Cardiac fibroblast (primary cell): ENCODE measurements around the gene MED14.

ENCODE experiments used
- DNase-seq, 2 donors: peaks; one replicate each; pipeline versions ENCODE4 v3.0.0 to v3.0.0-alpha.2; 2010; ENCODE audit warnings: low read depth in 2 of 2
- H3K4me3 ChIP-seq, 2 donors: replicated peaks in 1 of 2; 1 replicate in 1 of 2; 2 replicates in 1 of 2; pipeline ENCODE4 v1.5.1; 2011; ENCODE audit warnings: low read depth in 2 of 2, low read length in 2 of 2, mild to moderate bottlenecking in 2 of 2, moderate library complexity in 1 of 2
- TF ChIP-seq, protein P1 (sequence below): IDR thresholded peaks from one replicate; pipeline ENCODE4 v1.5.1; 2011; ENCODE audit warnings: low read depth, mild to moderate bottlenecking, low read length, inconsistent platforms

The MED14 gene

DNA sequence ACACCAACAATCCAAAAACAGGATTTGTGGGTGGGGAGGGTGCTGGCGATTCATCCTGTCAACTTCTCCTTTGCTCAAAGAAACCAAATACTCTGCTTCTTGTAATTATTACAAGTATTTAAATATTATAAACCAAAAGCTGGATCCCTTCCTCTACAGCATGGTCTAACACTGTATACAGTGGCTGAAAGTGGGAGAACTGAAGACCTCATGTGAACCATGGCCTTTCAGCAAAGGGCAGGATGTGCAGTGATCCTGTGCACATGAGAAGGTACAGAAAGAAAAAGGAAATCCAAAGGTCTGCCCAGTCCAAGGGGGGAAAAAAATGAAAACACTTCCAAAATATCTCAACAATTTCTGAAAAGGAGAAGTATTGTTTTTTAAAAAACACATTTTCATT, 82.7 kb downstream of the MED14 start:
- TF ChIP-seq, protein P1, sequence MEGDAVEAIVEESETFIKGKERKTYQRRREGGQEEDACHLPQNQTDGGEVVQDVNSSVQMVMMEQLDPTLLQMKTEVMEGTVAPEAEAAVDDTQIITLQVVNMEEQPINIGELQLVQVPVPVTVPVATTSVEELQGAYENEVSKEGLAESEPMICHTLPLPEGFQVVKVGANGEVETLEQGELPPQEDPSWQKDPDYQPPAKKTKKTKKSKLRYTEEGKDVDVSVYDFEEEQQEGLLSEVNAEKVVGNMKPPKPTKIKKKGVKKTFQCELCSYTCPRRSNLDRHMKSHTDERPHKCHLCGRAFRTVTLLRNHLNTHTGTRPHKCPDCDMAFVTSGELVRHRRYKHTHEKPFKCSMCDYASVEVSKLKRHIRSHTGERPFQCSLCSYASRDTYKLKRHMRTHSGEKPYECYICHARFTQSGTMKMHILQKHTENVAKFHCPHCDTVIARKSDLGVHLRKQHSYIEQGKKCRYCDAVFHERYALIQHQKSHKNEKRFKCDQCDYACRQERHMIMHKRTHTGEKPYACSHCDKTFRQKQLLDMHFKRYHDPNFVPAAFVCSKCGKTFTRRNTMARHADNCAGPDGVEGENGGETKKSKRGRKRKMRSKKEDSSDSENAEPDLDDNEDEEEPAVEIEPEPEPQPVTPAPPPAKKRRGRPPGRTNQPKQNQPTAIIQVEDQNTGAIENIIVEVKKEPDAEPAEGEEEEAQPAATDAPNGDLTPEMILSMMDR, result no peak
- H3K4me3 ChIP-seq, result no peak overlapping the region
- DNase-seq, result no peak

DNA sequence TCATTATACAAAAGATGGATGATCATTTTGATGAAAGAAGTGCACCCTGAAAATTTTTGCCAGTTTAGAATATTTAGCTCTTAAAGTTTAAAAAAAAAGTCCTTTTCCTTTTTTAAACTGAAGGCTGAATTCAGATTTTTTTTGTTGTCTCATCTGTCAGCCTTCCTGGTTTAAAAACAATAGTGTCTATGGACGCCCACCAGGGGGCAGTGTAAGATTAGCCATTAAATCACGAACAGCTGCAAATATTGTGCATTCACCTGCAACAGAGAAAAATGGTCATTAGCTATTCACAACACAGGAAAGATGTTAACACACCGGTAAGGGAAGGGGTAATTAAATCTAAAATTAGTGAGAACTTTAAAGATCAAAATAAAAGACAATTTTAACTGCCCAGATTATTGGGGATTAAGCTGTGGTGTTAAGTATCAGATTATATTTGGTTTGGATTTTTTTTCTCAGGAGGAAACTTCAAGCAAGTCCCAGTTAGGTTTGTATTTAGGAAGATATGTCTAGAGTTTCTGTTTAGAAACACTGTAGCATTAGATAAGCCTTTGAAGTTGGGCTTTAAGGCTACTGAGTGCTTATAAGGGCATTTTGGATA, 83.6 kb downstream of the MED14 start:
- TF ChIP-seq, protein P1, result peak; percentile 40
- H3K4me3 ChIP-seq, result no peak overlapping the region
- DNase-seq, result peak; percentile 70 to 71

DNA sequence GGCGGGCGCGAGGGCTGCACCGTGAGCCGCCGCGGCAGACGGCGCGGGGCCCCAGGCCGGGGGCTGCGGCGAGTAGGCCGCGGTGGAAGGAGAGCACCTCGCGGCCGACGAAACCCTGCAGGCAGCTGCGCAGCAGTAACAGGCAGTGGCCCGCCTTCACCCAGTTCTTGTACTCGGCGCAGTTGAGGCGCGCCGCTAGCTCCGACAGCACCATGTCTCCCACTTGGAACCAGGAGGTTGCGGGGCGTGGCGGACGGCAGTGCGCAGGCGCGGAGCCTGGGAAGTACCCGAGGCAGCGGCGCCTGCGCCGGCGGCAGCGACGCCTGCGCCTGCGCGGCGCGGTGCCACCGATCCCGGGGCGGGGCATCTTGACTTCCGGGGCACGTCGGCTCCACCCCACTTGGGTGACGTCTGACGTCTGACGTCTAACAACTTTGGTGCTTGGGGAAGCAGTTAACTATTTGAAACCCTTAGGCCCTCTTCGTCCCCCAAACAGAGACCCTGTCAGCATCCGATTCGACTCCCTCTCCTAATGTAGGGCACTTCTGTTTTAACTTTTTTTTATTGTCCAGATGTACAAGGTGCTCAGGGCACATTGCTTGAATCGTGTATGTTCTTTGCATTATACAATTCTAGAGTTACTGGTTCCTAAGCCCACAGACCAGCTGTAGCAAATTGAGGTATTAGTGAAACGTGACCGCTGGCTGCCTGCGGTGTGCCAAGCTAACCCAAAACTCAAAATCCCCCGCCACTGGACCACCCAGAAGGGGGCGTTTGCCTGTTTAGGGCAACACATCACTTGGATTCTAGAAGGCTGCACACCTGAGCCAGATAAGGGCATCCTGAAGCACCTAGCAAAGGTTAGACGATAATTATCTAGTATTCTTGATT, 87.8 kb downstream of the MED14 start, which contains the start of gene CXorf38:
Gene CXorf38, minus strand, starts transcription at position 255 of the 891 bp plus-strand sequence. Its CDS starts 41 bp downstream, at position 214.
- TF ChIP-seq, protein P1, result no peak
- peak within 1 kb of the TSS; percentile 64 to 79 for H3K4me3 ChIP-seq
- DNase-seq, result peak; percentile 85 to 92

DNA sequence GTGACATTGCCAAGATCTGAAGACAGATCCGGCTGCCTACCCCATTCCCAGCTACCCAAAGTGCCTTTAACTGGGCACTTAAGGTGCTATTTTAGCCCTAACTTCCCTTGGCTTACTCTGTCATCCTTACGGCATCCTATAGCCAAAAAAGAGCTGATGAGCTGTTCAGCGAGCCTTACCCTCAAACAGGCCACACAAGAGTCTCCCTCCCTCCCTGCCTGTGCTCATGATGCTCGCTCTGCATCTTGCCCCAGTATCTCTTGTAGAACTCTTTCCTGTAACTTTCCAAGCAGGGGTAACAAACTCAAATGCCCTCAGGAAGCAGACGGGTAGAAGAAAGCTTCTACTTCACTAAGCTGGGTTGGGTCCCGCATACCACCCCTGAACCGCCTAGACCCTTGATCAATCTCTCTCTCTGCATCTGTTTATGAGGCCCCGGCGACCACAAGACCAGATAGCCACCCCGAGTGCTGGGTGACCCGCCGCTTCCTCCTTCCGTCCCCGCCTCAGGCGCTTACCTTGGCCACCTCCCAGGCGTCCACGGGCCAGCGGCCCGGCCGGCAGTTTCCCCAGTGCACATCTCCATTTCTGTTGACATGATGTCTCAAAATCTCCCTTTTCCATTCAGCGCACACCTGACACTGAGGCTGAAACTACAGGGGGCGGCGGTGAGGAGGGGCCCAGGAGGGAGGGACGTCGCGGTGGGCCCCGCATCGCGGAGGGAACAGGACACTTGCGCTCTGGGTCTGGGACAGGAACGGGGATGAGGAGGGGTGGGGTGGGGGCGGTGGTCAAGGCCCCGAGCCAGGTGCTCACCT, 88.6 kb downstream of the MED14 start:
- DNase-seq, result peak; percentile 17 to 39

DNA sequence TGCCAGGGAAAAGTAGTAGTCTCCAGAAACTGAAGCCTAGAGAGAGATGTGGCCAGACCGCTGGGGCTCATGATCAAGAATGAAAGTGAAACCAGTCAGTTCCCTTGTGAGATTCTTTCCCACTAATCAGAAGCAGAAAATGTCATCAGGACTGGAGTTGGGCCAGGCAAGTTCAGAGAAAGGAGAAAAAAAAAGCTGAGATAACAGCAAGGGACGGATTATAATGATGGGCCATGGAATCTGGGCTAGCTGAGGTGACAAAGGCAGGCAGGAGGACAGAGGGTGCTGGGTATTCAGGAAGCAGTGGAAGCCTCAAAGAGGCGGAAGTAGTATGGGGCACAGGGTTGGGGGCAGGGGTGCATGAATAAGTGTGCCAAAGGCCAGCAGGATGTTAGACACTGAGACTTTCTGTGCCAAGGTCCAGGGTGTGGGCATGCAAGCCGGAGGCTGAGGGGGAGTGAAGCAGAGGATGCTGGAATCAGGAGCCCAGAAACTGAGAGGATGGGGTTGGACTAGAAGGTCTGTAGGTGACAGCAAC, 90.5 kb downstream of the MED14 start:
- H3K4me3 ChIP-seq, result peak overlapping the region; percentile 26 to 48
- TF ChIP-seq, protein P1, result no peak
- peak; percentile 67 to 71 for DNase-seq

More for the DNA sequence above, 88.6 kb downstream of the MED14 start:
- peak overlapping the region; percentile 64 to 79 for H3K4me3 ChIP-seq
- TF ChIP-seq, protein P1, result no peak

DNA sequence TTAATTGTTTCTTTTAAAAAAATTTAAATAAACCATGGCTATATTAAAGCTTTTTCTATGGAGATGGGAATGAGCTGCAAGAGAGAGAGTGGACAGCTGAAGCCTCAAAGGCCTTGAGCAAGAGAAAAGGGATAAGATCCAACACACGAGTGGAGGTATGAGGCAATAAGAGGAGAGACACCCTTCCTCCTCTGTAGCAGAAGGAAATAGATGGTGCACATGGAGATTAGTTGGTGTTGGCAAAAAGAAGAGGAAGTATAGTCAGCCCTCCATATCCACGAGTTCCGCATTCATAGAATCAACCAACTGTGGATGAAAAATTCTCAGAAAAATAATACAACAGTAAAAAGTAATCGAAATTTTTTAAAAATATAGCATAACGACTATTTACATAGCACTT, 91.2 kb downstream of the MED14 start:
- TF ChIP-seq, protein P1, result no peak
- peak; percentile 68 to 76 for DNase-seq
- peak overlapping the region in 1 of 2 donors; percentile 48 for H3K4me3 ChIP-seq
